Ishikawa (cell line): ENCODE data around the gene KPNA2.

Experiments used
- CREB1 ChIP-seq: IDR thresholded peaks from 2 replicates; pipeline ENCODE4 v1.6.1; 2012; ENCODE audit warnings: low read depth
- EGR1 ChIP-seq: IDR thresholded peaks from 2 replicates; pipeline ENCODE4 v1.6.1; 2012
- EP300 ChIP-seq: IDR thresholded peaks from 2 replicates; pipeline ENCODE4 v1.6.1; 2012; ENCODE audit warnings: borderline replicate concordance
- FOXM1 ChIP-seq: IDR thresholded peaks from 2 replicates; pipeline ENCODE4 v1.6.1; 2012; ENCODE audit warnings: low read depth, borderline replicate concordance
- MAX ChIP-seq: IDR thresholded peaks from 2 replicates; pipeline ENCODE4 v1.6.1; 2012
- TCF12 ChIP-seq: IDR thresholded peaks from 2 replicates; pipeline ENCODE4 v1.6.1; 2012; ENCODE audit warnings: low read depth
- TEAD4 ChIP-seq: IDR thresholded peaks from 2 replicates; pipeline ENCODE4 v1.6.1; 2012
- USF1 ChIP-seq: IDR thresholded peaks from 2 replicates; pipeline ENCODE4 v1.6.1; 2012
- ZBTB7A ChIP-seq: IDR thresholded peaks from 2 replicates; pipeline ENCODE4 v1.6.1; 2012; ENCODE audit warnings: low read depth

GRCh38 chr17:68057531-68057952 is 22.0 kb downstream of the KPNA2 start:
- TF ChIP-seq CREB1: no peak
- no peak for TF ChIP-seq USF1
- no peak for TF ChIP-seq ZBTB7A
- TF ChIP-seq EGR1: no peak
- TF ChIP-seq EP300: no peak
- TF ChIP-seq FOXM1: no peak
- TF ChIP-seq TEAD4: no peak
- TF ChIP-seq MAX: no peak
- no peak for TF ChIP-seq TCF12
